Spleen (tissue), 11 donors: ENCODE data around the gene TNFRSF21. TPM values are rescaled to one million over a fixed set of nuclear protein-coding genes. Genes with fewer than 3 reads are reported as not detected.

Experiments used
- DNase-seq: peaks from one replicate; pipeline ENCODE4 v3.0.0-alpha.2; 2020
- H3K27ac ChIP-seq, 8 donors: fragments of 200-600 bp; sonication (generic) in 7 of 8; 1 replicate in 4 of 8; 2 replicates in 4 of 8; pipeline versions ENCODE4 v1.5.0 to v1.8.0; 2016 to 2021; ENCODE audit warnings: inconsistent platforms in 4 of 8, mild to moderate bottlenecking in 4 of 8, moderate library complexity in 1 of 8
- H3K27me3 ChIP-seq, 7 donors: fragments of 200-600 bp; sonication (generic) in 6 of 7; replicated peaks in 1 of 7; 1 replicate in 4 of 7; 2 replicates in 3 of 7; pipeline versions ENCODE4 v1.5.0 to v1.8.0; 2016 to 2021; ENCODE audit warnings: inconsistent platforms in 3 of 7, mild to moderate bottlenecking in 1 of 7
- H3K36me3 ChIP-seq, 6 donors: fragments of 200-600 bp; sonication (generic) in 5 of 6; 1 replicate in 4 of 6; 2 replicates in 2 of 6; pipeline versions ENCODE4 v1.5.0 to v1.8.0; 2016 to 2021; ENCODE audit warnings: inconsistent platforms in 2 of 6
- H3K4me1 ChIP-seq, 6 donors: fragments of 200-600 bp; sonication (generic) in 5 of 6; 1 replicate in 3 of 6; 2 replicates in 3 of 6; pipeline versions ENCODE4 v1.5.0 to v1.8.0; 2016 to 2021; ENCODE audit warnings: inconsistent platforms in 3 of 6
- H3K4me3 ChIP-seq, 8 donors: fragments of 200-600 bp; sonication (generic) in 7 of 8; 1 replicate in 4 of 8; 2 replicates in 4 of 8; pipeline versions ENCODE4 v1.5.0 to v1.8.0; 2016 to 2021; ENCODE audit warnings: inconsistent platforms in 4 of 8, mild to moderate bottlenecking in 4 of 8, moderate library complexity in 2 of 8
- H3K9me3 ChIP-seq, 8 donors: fragments of 200-600 bp; sonication (generic) in 7 of 8; 1 replicate in 4 of 8; 2 replicates in 4 of 8; pipeline versions ENCODE4 v1.5.0 to v1.8.0; 2016 to 2021; ENCODE audit warnings: inconsistent platforms in 4 of 8
- CTCF ChIP-seq, 11 experiments: fragments of 200-600 bp in 7 of 11; fragments of 450-650 bp in 4 of 11; sonication (generic) in 4 of 11; IDR thresholded peaks in 8 of 11; conservative IDR thresholded peaks in 3 of 11; 1 replicate in 7 of 11; 2 replicates in 4 of 11; pipeline versions ENCODE4 v1.4.0 to v1.8.0; 2016 to 2021; ENCODE audit warnings: antibody characterized with exemption in 11 of 11, inconsistent platforms in 4 of 11, mild to moderate bottlenecking in 1 of 11
- POLR2A ChIP-seq, 3 donors: fragments of 450-650 bp; IDR thresholded peaks; one replicate each; pipeline ENCODE4 v1.5.1; 2017; ENCODE audit warnings: antibody characterized with exemption in 3 of 3, mild to moderate bottlenecking in 1 of 3
- POLR2AphosphoS5 ChIP-seq, 3 donors: sonication (generic); formaldehyde crosslinking; IDR thresholded peaks; one replicate each; pipeline ENCODE4 v1.5.1; 2017; ENCODE audit warnings: antibody characterized with exemption in 3 of 3
- WGBS, 5 donors: extraction: QIAGEN DNeasy Blood & Tissue Kit in 3 of 5; methylation state at CpG; one replicate each; pipeline versions ENCODE4 v1.1.5 to v1.1.7; 2013 to 2018; 5-methylcytosine and 5-hydroxymethylcytosine counted together
- intact Hi-C: fragments of 100-400 bp; cut with DNase I; formaldehyde crosslinking; loops from one replicate; pipeline ENCODE4 v1.15.0; 2023; ENCODE audit warnings: low total_unique reads
- polyA plus RNA-seq, 3 donors: library from polyadenylated mRNA; stranded (reverse); fragments of 200-250 nt; gene quantifications; one replicate each; pipeline ENCODE4 v1.2.1, GENCODE V29; 2013
- total RNA-seq, 7 donors: library from RNA; depleted of rRNA in 3 of 7; stranded (reverse); fragments of >200 nt in 3 of 7; fragmentation: NEBNext Ultra II Directional in 4 of 7; extraction: Animal tissue kit (Norgen Biotek cat#: 25700) in 4 of 7; gene quantifications; one replicate each; pipeline versions ENCODE4 v1.1.0 to v1.2.1, GENCODE V29; 2016 to 2021
- donor health status: healthy with polysubstance abuse.
- donor health status: DM: no; HTN: no; CAD: no; lungs with moderate emphysema.
- donor health status: DM: no; HTN: no; CAD: no.
- donor health status: Bipolar disorder and iron deficiency.
- donor health status: healthy.
- donor health status: DM: no; HTN: no; CAD: no.
- donor health status: DM: yes; HTN: yes; CAD: no.

Gene TNFRSF21
- total and polyA plus RNA-seq, 10 donors: 3.3 to 40.4 (median 23.0) TPM

DNA sequence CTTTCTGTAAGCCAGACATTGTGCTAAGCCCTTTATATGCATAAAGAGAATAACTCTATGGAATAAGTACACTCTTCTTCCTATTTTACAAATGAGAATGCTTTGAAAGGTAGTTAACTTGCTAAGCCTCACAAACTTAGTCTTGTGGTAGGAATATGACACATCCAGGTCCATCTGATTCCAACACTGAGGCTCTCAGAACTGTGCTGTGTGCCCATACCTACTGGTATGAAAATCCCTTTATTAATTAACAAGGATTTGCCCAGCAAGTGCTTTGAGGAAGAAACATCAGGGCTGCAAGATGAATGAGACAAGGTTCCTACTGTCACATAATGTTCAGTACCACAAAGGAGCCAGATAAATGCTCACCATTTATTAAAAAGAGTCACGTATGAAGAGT lies 122.6 kb downstream of the TNFRSF21 start:
- Histone ChIP-seq H3K4me3 (no peak overlapping the region), H3K36me3 (no peaks in the 10 kb centered on the region), H3K27me3 (no peaks in the 10 kb centered on the region), H3K9me3 (no peaks in the 10 kb centered on the region), H3K27ac (no peak overlapping the region), H3K4me1 (no peaks in the 10 kb centered on the region)
- WGBS, 5 donors: 87 to 97% (median 94%) methylated on average over 1 of the region's 1 CpG
- no peak for DNase-seq
- TF ChIP-seq POLR2A (IDR thresholded peaks at IDR 0.05) (no peak), POLR2AphosphoS5 (IDR thresholded peaks at IDR 0.05) (no peak), CTCF (IDR thresholded peaks at IDR 0.05 in 8 of 11, conservative IDR thresholded peaks at IDR 0.05 in 3 of 11) (no peak)
- intact Hi-C loops: no loop called here

DNA sequence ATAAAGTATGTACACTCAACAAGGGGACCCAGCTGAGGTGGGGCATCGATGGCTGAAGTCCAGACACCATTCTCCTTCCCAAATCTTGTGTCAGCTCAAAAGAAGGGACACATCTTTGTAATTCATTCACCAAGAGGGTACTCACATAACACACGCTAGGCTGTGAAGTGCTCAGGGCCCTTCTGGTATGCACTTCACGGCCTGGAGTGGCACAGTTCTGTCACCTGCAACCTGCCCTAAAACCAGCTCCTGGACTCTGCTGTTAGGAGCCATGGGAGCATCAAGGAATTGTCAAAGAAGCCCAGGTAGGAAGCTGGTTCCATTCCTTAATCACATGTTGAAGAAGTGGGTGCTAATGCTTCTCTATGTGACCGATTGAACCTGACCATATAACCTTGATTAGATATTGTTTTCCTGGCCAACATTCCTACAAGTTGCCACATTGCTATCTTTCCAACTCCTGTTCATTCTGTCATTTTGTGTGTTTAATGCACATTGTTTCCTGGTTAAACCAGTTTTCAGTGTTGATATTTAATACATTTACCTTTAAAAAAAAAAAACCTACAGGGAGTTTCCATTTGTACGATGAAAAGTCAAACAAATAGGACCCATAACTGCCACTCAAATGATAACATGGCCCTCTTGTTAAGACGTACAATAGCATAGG lies 127.3 kb downstream of the TNFRSF21 start:
- intact Hi-C loops: no loop called here
- Histone ChIP-seq H3K27me3 (no peaks in the 10 kb centered on the region), H3K27ac (no peak overlapping the region), H3K36me3 (no peaks in the 10 kb centered on the region), H3K4me3 (no peak overlapping the region), H3K4me1 (no peaks in the 10 kb centered on the region), H3K9me3 (no peaks in the 10 kb centered on the region)
- WGBS, 5 donors: 83 to 95% (median 88%) methylated on average over 6 of the region's 6 CpGs
- DNase-seq: no peak
- TF ChIP-seq POLR2AphosphoS5 (IDR thresholded peaks at IDR 0.05) (no peak), CTCF (IDR thresholded peaks at IDR 0.05 in 8 of 11, conservative IDR thresholded peaks at IDR 0.05 in 3 of 11) (no peak), POLR2A (IDR thresholded peaks at IDR 0.05) (no peak)

- TF ChIP-seq POLR2AphosphoS5 (IDR thresholded peaks at IDR 0.05) (no peak), POLR2A (IDR thresholded peaks at IDR 0.05) (no peak), CTCF (IDR thresholded peaks at IDR 0.05 in 8 of 11, conservative IDR thresholded peaks at IDR 0.05 in 3 of 11) (no peak)
- 84 to 92% (median 86%) methylated on average over 5 of the region's 5 CpGs for WGBS, 5 donors
- Histone ChIP-seq H3K4me1 (no peaks in the 10 kb centered on the region), H3K36me3 (no peaks in the 10 kb centered on the region), H3K4me3 (no peak overlapping the region), H3K27ac (no peak overlapping the region), H3K27me3 (no peaks in the 10 kb centered on the region), H3K9me3 (no peaks in the 10 kb centered on the region)
- intact Hi-C loops: no loop called here
- no peak for DNase-seq
Measured at GRCh38 chr6:47181681-47182080, 128.0 kb downstream of the TNFRSF21 start.

Other genes starting within 250 kb of the TNFRSF21 start
- gene CD2AP, start 167.9 kb upstream of the TNFRSF21 start, total RNA-seq: 10 to 100 TPM; 25.3 to 41.9 (median 33.9) TPM
- 10 to 100 TPM in 1 of 3 donors, 1 to 10 TPM in 2; 7.2 to 10.5 (median 8.4) TPM for gene CD2AP, start 167.9 kb upstream of the TNFRSF21 start, polyA plus RNA-seq